WI38 (cell line): ENCODE data around the gene HS3ST3A1.

ENCODE experiments used
- H3K4me3 ChIP-seq: 2 replicates; pipeline ENCODE4 v1.5.1; 2011; ENCODE audit warnings: low read depth, mild to moderate bottlenecking, control low read depth, low read length
- TF ChIP-seq, protein P1 (sequence below): IDR thresholded peaks from 2 replicates; pipeline ENCODE4 v1.5.1; 2012; ENCODE audit warnings: low read depth, mild to moderate bottlenecking, control low read depth, low read length

The HS3ST3A1 gene

DNA sequence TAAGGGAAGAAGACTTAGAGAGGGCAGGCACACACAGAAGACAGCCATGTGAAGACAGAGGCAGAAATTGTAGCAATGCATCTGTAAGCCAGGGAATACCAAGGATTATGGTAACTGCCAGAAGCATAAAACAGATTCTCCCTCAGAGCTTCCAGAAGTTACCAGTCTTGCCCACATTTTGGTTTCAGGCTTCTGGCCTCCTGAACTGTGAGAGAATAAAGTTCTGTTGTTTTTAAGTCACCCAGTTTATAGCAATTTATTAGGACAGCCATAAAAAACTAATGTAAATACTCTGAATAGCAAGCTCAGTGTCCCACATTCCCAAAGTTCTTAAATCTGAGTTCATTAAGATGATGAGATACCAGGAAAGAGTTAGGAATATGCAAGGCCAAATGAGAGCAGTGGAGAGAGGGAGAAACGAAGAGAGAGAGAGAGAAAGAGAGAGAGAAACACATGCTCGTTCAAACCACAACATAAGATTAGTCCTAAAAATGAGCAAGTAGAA lies 123.4 kb downstream of the HS3ST3A1 start:
- TF ChIP-seq, protein P1, sequence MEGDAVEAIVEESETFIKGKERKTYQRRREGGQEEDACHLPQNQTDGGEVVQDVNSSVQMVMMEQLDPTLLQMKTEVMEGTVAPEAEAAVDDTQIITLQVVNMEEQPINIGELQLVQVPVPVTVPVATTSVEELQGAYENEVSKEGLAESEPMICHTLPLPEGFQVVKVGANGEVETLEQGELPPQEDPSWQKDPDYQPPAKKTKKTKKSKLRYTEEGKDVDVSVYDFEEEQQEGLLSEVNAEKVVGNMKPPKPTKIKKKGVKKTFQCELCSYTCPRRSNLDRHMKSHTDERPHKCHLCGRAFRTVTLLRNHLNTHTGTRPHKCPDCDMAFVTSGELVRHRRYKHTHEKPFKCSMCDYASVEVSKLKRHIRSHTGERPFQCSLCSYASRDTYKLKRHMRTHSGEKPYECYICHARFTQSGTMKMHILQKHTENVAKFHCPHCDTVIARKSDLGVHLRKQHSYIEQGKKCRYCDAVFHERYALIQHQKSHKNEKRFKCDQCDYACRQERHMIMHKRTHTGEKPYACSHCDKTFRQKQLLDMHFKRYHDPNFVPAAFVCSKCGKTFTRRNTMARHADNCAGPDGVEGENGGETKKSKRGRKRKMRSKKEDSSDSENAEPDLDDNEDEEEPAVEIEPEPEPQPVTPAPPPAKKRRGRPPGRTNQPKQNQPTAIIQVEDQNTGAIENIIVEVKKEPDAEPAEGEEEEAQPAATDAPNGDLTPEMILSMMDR, result no peak
- H3K4me3 ChIP-seq, result no peak overlapping the region

DNA sequence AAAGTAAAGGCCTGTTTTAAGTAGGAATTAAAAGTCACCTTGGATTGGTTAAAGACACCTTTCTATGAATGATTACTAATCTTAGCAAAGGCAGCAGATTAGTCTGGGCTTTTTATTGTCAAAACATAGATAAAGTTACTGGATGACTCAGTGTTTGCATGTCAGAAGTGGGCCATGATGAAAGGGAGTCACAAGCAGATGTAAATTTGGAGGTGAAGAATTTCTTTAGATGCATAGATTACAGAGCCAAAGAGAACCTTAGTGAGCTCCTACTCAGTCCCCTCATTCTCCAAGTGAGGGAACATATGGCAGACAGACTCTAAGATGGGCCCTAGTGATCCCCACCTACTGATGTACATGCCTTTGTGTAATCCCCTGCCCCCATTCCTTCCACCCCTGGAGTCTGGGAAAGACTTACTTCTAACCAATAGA lies 124.5 kb downstream of the HS3ST3A1 start:
- H3K4me3 ChIP-seq, result no peak overlapping the region
- TF ChIP-seq, protein P1, result no peak

DNA sequence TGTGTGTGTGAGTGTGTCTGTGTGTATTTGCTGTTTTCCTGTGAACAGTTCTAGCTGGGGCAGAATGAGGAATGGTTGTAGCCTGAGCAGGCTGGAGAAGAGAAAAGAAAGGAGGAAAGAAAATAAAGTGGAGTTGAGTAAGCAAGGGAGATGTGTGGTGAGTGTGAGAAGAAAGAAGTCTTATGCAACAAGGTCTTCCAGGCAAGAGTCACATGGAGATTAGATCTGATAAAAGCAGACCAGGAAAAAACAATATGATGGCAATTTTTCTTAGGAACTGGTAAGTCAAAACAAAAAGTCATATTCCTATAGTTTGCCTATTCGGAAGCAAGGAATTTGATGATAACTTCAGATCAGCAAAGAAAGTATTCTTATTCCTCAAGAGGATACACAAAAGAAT lies 125.0 kb downstream of the HS3ST3A1 start:
- H3K4me3 ChIP-seq, result no peak overlapping the region

DNA sequence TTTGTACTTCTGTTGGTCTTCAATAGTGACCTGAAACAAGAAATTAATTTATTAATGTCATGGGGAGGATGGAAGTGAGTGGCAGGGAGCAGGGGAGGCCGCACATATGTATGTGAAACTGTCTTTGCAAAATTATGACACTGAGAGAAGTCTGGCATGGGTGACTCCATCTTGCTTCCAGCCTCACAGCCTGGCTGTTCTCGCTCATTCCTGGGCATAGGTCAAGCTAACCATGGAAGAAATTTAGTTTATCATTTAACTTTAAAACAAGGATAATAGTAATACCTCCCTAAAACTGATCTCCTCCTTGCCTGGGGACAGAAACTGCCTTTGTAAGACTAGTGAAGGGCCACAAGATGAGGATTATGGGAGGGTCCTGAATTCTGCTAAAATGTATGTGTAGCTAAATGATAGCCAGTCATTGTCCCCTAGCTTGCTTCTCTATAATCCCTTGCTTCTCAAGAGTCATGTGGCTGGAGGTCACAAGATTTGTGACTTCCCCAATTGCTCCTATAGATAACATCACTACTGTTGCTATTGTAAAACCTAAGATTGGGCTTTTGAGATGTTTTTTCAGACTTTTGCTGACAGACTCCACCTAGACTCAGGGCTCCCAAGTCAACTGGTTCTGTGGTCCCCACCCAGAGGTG lies 126.0 kb downstream of the HS3ST3A1 start:
- TF ChIP-seq, protein P1, result no peak
- no peak overlapping the region for H3K4me3 ChIP-seq

More for the DNA sequence above, 125.0 kb downstream of the HS3ST3A1 start:
- TF ChIP-seq, protein P1, result no peak

DNA sequence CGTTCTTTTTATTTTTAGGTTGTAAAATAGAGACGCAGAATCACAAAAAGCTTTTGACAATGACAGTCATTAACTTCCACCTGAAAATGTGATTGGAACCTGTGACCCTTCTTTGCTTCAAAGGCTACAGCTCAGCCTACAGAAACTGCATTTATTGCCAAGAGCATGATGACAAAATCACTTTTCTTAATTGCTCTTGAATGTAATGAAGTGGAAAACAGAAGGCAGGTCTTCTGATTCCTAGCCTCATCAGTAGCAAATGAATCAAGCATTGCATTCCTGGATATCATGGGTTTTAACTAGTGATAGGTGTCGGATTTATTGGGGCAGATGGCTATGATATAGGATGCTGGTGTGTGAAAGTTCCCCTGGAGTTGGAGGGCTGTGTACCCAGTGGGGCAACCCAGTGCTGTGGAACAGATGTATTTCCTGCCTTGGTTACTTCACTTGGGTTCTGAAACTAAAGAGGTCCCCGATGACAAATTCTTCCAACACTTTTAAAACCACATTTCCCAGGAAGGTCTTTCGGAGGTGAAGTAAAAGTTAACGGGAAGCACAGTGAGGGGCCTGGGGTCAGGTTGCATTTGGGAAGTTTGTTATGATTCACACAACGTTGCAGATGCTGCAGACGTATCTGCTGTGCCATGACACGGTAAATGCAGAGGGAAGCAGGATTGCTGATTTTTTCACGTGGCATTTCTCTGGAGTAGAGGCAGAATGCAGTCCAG lies 127.5 kb downstream of the HS3ST3A1 start:
- H3K4me3 ChIP-seq, result no peak overlapping the region
- TF ChIP-seq, protein P1, result no peak

DNA sequence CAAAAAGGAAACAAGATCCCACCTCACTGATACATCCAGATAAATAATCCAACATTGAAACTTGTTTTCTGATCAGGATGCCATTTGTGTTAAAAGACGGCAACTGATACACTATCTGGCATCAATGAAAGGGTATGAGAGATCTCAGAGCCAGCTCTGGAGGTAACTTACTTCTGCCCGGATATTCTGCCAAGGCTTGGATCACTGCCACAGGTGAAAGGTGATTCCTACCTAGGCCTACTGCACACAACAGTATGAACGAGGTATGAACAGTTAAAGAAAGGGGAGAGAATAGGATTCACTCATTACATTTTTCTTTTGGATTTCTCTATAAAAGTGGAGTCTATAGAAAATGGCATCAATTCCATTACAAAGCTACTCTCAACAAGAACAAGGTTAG lies 136.1 kb downstream of the HS3ST3A1 start:
- TF ChIP-seq, protein P1, result no peak
- no peak overlapping the region for H3K4me3 ChIP-seq

DNA sequence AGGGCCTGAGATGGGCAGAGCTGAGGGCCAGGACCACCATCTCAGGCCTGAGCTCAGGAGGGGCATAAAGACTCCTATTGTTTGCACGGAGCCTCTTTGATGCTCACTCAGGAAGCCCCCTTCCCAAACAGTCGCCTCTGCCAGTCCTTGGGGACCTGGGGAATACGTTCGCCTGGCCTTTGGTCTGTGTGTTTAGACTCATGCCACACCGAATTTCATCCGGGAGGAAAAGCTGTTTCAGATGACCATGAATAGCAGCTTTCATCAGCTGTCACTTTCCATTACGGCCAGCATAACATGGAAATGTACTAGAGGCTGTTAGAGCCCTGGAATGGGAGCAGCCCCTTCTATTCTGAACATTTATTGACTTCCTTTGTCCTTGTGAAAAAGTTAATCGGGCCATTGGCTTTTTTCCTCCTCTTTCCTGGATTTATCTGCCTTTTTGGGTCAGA lies 139.0 kb downstream of the HS3ST3A1 start:
- TF ChIP-seq, protein P1, result no peak
- H3K4me3 ChIP-seq, result no peak overlapping the region
